Smooth muscle cell (in vitro differentiated cells): ENCODE results near the gene TMEM151A. TPM values are rescaled to one million over a fixed set of nuclear protein-coding genes. Genes with fewer than 3 reads are reported as not detected.
A peak's percentile ranks its signal among the peaks of the same experiment; 100 is the strongest.

Experiments
- DNase-seq: peaks from one replicate; lab custom pipeline; 2025; ENCODE audit not compliant: unreplicated experiment; lab: John Stamatoyannopoulos, UW
- H2AFZ ChIP-seq: fragments of 200-600 bp; sonication (generic); 2 replicates; pipeline ENCODE4 v1.6.0; 2016; ENCODE audit warnings: antibody characterized with exemption, low read depth, mild to moderate bottlenecking
- H3F3A ChIP-seq: fragments of 200-600 bp; sonication (generic); 2 replicates; pipeline ENCODE4 v1.6.0; 2017; ENCODE audit warnings: antibody characterized with exemption, low read depth
- H3K27ac ChIP-seq: fragments of 200-600 bp; sonication (generic); 2 replicates; pipeline ENCODE4 v1.5.1; 2016; ENCODE audit warnings: low read depth, mild to moderate bottlenecking
- H3K27me3 ChIP-seq: fragments of 200-600 bp; sonication (generic); 2 replicates; pipeline ENCODE4 v1.6.1; 2016; ENCODE audit warnings: low read depth, mild to moderate bottlenecking
- H3K36me3 ChIP-seq: fragments of 200-600 bp; sonication (generic); 2 replicates; pipeline ENCODE4 v1.5.1; 2016; ENCODE audit warnings: low read depth
- H3K4me1 ChIP-seq: fragments of 200-600 bp; sonication (generic); 2 replicates; pipeline ENCODE4 v1.5.1; 2016; ENCODE audit warnings: low read depth
- H3K4me2 ChIP-seq: fragments of 200-600 bp; sonication (generic); 2 replicates; pipeline ENCODE4 v1.6.0; 2016; ENCODE audit warnings: mild to moderate bottlenecking
- H3K4me3 ChIP-seq: fragments of 200-600 bp; sonication (generic); 2 replicates; pipeline ENCODE4 v1.5.1; 2016; ENCODE audit warnings: mild to moderate bottlenecking
- H3K79me2 ChIP-seq: fragments of 200-600 bp; sonication (generic); 2 replicates; pipeline ENCODE4 v1.6.0; 2016; ENCODE audit warnings: low read depth, mild to moderate bottlenecking
- H3K9ac ChIP-seq: fragments of 200-600 bp; sonication (generic); 2 replicates; pipeline ENCODE4 v1.6.0; 2016; ENCODE audit warnings: low read depth
- H3K9me3 ChIP-seq: fragments of 200-600 bp; sonication (generic); replicated peaks from 2 replicates; pipeline ENCODE4 v1.5.1; 2016; ENCODE audit warnings: low read depth
- H4K20me1 ChIP-seq: fragments of 200-600 bp; sonication (generic); 2 replicates; pipeline ENCODE4 v1.6.0; 2016; ENCODE audit warnings: low read depth
- CTCF ChIP-seq: fragments of 200-600 bp; sonication (generic); IDR thresholded peaks from 2 replicates; pipeline ENCODE4 v1.5.1; 2017; ENCODE audit warnings: borderline replicate concordance, mild to moderate bottlenecking, antibody characterized with exemption; ENCODE audit not compliant: insufficient read depth, poor library complexity, severe bottlenecking
- WGBS: methylation state at CpG from one replicate; pipeline ENCODE4 v1.1.7; 2016; ENCODE audit warnings: low lambda C conversion rate; 5-methylcytosine and 5-hydroxymethylcytosine counted together
- polyA plus RNA-seq: library from polyadenylated mRNA; unstranded; fragments of >200 nt; fragmentation: Nextera tagmentation; extraction: Ambion mirVana; gene quantifications from 2 replicates; pipeline ENCODE4 v1.2.1, GENCODE V29; 2016
- total RNA-seq: library from RNA; depleted of rRNA; stranded (reverse); fragments of >200 nt; gene quantifications from 2 replicates; pipeline ENCODE4 v1.2.3, GENCODE V29; 2014

TMEM151A gene
- total and polyA plus RNA-seq, 2 experiments from 2014 or later, result 0.18 to 0.64 TPM

- H3K27me3 ChIP-seq, result no peaks in the 10 kb centered on the region
- no peak overlapping the region for H2AFZ ChIP-seq
- no peak overlapping the region for H3K4me2 ChIP-seq
- no peak overlapping the region for H3K4me3 ChIP-seq
- no peak for TF ChIP-seq CTCF
- WGBS, result 76% methylated on average over 14 of the region's 14 CpGs
- H3K9ac ChIP-seq, result no peak overlapping the region
- no peaks in the 10 kb centered on the region for H3K36me3 ChIP-seq
- peaks cover 6% of the 10 kb centered on the region for H3K79me2 ChIP-seq
- H3F3A ChIP-seq, result no peaks in the 10 kb centered on the region
- H3K9me3 ChIP-seq, result no peaks in the 10 kb centered on the region
- H4K20me1 ChIP-seq, result peaks cover 44% of the 10 kb centered on the region
- no peak for DNase-seq
- peaks cover 4% of the 10 kb centered on the region for H3K4me1 ChIP-seq
- no peak overlapping the region for H3K27ac ChIP-seq
Observed at GRCh38 chr11:66280428-66280827, 11.3 kb upstream of the TMEM151A start.

- H3K79me2 ChIP-seq, result peaks cover 9% of the 10 kb centered on the region
- H3K36me3 ChIP-seq, result no peaks in the 10 kb centered on the region
- 61% methylated on average over 6 of the region's 6 CpGs for WGBS
- H3K4me2 ChIP-seq, result no peak overlapping the region
- H3K4me1 ChIP-seq, result peaks cover 4% of the 10 kb centered on the region
- no peak overlapping the region for H3K9ac ChIP-seq
- no peaks in the 10 kb centered on the region for H3F3A ChIP-seq
- no peak overlapping the region for H2AFZ ChIP-seq
- H3K9me3 ChIP-seq, result no peaks in the 10 kb centered on the region
- H4K20me1 ChIP-seq, result peaks cover 50% of the 10 kb centered on the region
- no peak overlapping the region for H3K4me3 ChIP-seq
- DNase-seq, result no peak
- no peaks in the 10 kb centered on the region for H3K27me3 ChIP-seq
- no peak overlapping the region for H3K27ac ChIP-seq
- TF ChIP-seq CTCF, result no peak
Observed at GRCh38 chr11:66281001-66281400, 10.7 kb upstream of the TMEM151A start.

- Histone ChIP-seq H3K9ac (no peak overlapping the region), H3K27me3 (no peaks in the 10 kb centered on the region), H3K27ac (peak overlapping the region; percentile 50), H3K4me3 (no peak overlapping the region), H3K4me1 (peaks cover 4% of the 10 kb centered on the region), H3K79me2 (peaks cover 19% of the 10 kb centered on the region), H3K4me2 (no peak overlapping the region), H2AFZ (no peak overlapping the region), H4K20me1 (peaks cover 59% of the 10 kb centered on the region), H3K9me3 (no peaks in the 10 kb centered on the region), H3K36me3 (no peaks in the 10 kb centered on the region), H3F3A (no peaks in the 10 kb centered on the region)
- DNase-seq, result no peak
- 49% methylated on average over 19 of the region's 20 CpGs for WGBS
- no peak for TF ChIP-seq CTCF
Observed at GRCh38 chr11:66281776-66282467, 9.8 kb upstream of the TMEM151A start.
